GM21423 (cell line): Measurements from ENCODE around the gene MUC6.
"Not testable (repeated sequence)": the region's sequence is repeated elsewhere in the genome, so short reads cannot be mapped to it uniquely, and the experiment has no call there.

Source experiments
- ATAC-seq: cut with Tn5 transposase; IDR thresholded peaks from one replicate; pipeline ENCODE4 v1.9.1; 2021; ENCODE audit warnings: mild to moderate bottlenecking, moderate library complexity; ENCODE audit not compliant: unreplicated experiment

The MUC6 gene

GRCh38 chr11:1025410-1026162 lies 10.9 kb downstream of the MUC6 start:
- no peak for ATAC-seq

- no peak for ATAC-seq
Measured at GRCh38 chr11:1024597-1025409, 11.7 kb downstream of the MUC6 start.

- no peak for ATAC-seq
Measured at GRCh38 chr11:1023811-1024596, 12.5 kb downstream of the MUC6 start.

- ATAC-seq, result no peak
Measured at GRCh38 chr11:1022908-1023810, 13.4 kb downstream of the MUC6 start.

- no peak for ATAC-seq
Measured at GRCh38 chr11:1022411-1022810, 14.1 kb downstream of the MUC6 start.

GRCh38 chr11:1020211-1020905 lies 16.2 kb downstream of the MUC6 start:
- ATAC-seq, result no peak

- no peak for ATAC-seq
Measured at GRCh38 chr11:1019321-1019910, 17.1 kb downstream of the MUC6 start.

GRCh38 chr11:1018091-1018490 lies 18.4 kb downstream of the MUC6 start:
- ATAC-seq, result no peak

GRCh38 chr11:1017269-1018005 lies 19.1 kb downstream of the MUC6 start:
- ATAC-seq, result no peak

- not testable (repeated sequence) for ATAC-seq
Measured at GRCh38 chr11:1016610-1017126, 19.9 kb downstream of the MUC6 start.

- no peak for ATAC-seq
Measured at GRCh38 chr11:1015826-1016545, 20.5 kb downstream of the MUC6 start.

GRCh38 chr11:1015064-1015463 lies 21.5 kb downstream of the MUC6 start:
- no peak for ATAC-seq

GRCh38 chr11:1014276-1014675 lies 22.2 kb downstream of the MUC6 start:
- no peak for ATAC-seq

- no peak for ATAC-seq
Measured at GRCh38 chr11:1013631-1013935, 22.9 kb downstream of the MUC6 start.

GRCh38 chr11:1012740-1013630 lies 23.5 kb downstream of the MUC6 start:
- no peak for ATAC-seq

GRCh38 chr11:1012291-1012690 lies 24.2 kb downstream of the MUC6 start:
- ATAC-seq, result no peak

- ATAC-seq, result no peak
Measured at GRCh38 chr11:1011320-1011698, 25.2 kb downstream of the MUC6 start.
